Vein endothelial cell (primary cell): Measurements from ENCODE around the gene COL6A2. TPM values are rescaled to one million over a fixed set of nuclear protein-coding genes. Genes with fewer than 3 reads are reported as not detected.

Experiments used
- small RNA-seq: library from RNA; depleted of rRNA; stranded (forward); fragments of <200 nt; gene quantifications from one replicate; pipeline ENCODE3, GENCODE V24; 2012
- total RNA-seq: library from RNA; depleted of rRNA; stranded (reverse); fragments of >200 nt; gene quantifications from 2 replicates; pipeline ENCODE4 v1.2.3, GENCODE V29; 2012

COL6A2 gene
- total RNA-seq, result 9.5 and 16.1 TPM in 2 replicates

GRCh38 chr21:46097336-46098293, at the start of gene COL6A2:
TSS of gene COL6A2 (plus strand) at chr21:46098112.

DNA sequence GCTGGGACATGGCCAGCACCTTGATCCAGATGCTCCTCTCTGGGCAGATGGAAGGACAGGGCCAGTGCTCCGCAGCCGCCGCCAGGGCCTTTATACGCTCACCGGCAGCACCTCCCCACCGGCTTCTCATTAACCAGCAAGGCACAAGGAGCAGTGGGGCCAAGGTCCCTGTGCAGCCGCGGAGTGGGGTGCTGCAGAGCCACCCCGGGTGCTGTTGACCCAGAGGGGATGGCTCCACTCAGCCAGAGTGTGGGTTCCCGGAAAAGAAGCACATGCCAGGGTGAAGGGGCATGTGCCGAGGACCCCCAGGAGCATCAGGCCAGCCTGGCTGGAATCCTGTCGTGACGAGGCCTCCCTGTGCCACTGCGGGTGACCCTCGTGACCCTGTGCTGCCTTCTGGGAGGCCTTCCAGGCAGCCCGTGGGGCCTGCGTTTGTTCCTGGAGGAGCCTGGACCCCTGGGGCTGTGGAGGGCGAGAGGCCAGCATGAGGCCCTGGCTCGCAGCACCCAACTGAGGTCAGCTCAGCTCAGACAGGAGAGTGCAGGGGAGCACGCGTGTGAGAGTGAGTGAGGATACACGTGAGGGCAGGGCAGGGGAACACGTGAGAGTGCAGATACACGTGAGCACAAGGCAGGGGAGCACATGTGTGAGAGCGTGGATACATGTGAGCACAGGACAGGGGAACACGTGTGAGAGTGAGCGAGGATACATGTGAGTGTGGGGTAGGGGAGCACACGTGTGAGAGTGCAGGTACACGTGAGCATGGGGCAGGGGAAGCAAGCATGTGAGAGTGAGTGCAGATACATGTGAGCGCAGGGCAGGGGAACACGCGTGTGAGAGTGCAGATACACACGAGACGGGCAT, 57.8 kb downstream of the COL6A2 start, which contains the start of gene FTCD:
TSS of gene FTCD (minus strand) at position 66 of the 864 bp plus-strand sequence. CDS start at position 10, 56 bp downstream.

Small RNA genes lying within 50 kb of the gene (small RNA-seq; reads per million reads assigned to genes)
- gene PSMA6P3, result not detected

Other genes with a start within 250 kb of the COL6A2 start
- 23.5 and 27.1 TPM in 2 replicates for gene COL6A1, start 116.3 kb upstream of the COL6A2 start, total RNA-seq
- gene FTCD, start 57.5 kb downstream of the COL6A2 start, total RNA-seq, result not detected in 2 replicates
- gene SPATC1L, start 86.3 kb downstream of the COL6A2 start, total RNA-seq, result 12.8 and 13.1 TPM in 2 replicates
- gene LSS, start 130.7 kb downstream of the COL6A2 start, total RNA-seq, result 59.8 and 81.9 TPM in 2 replicates
- 67.0 and 71.9 TPM in 2 replicates for gene MCM3AP, start 187.5 kb downstream of the COL6A2 start, total RNA-seq
- gene YBEY, start 188.2 kb downstream of the COL6A2 start, total RNA-seq, result 7.5 and 7.6 TPM in 2 replicates
- gene C21orf58, start 225.8 kb downstream of the COL6A2 start, total RNA-seq, result 3.6 and 6.0 TPM in 2 replicates
- 14.7 and 19.8 TPM in 2 replicates for gene PCNT, start 226.0 kb downstream of the COL6A2 start, total RNA-seq